ENCODE data around the gene TAF10. TPM values are rescaled to one million over a fixed set of nuclear protein-coding genes. Genes with fewer than 3 reads are reported as not detected.

Gene TAF10
- total RNA-seq, 1 experiment from 2014 or later: 387 TPM

DNA sequence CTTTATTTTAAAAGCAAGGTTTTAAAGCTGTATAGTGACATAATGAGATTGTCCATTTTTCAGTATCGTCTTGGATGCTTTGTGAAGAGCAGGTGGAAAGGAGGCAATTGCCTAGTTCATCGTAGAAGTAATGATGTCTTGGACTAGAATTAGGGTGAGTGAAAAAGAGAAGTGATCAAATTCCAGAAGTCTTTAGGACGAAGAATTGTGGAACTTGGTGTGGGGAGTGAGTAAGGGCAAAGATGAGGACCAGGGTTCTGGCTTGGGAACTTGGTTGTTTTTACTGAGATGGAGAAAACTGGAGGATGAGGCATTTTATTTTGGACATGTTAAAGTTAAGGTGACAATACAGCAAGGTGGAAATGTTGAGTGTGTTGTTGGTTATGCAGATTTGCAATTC lies 7.2 kb downstream of the TAF10 start:
- Histone ChIP-seq H3K36me3 (ENCODE audit: control insufficient read depth, insufficient read depth, low read length) (peaks cover 16% of the 10 kb centered on the region), H3K4me1 (ENCODE audit: control insufficient read depth, insufficient read depth, low read length) (peaks cover 46% of the 10 kb centered on the region), H3K4me3 (ENCODE audit: low read depth in 2 of 2, low read length in 2 of 2) (peak overlapping the region; percentile 95 to 98), H3K9me3 (ENCODE audit: control insufficient read depth, insufficient read depth, low read depth, low read length) (no peaks in the 10 kb centered on the region), H3K27ac (ENCODE audit: low read length) (peak overlapping the region; percentile 98), H3K27me3 (ENCODE audit: control insufficient read depth, insufficient read depth, low read length) (no peaks in the 10 kb centered on the region)
- CTCF ChIA-PET: interaction anchor here (1.2 to 1.3 kb wide), 2 partner anchors 74 to 78 kb away, joined by 3 to 7 read pairs; partner anchors contain the start of gene MRPL17
- POLR2A ChIA-PET: interaction anchor here (0.6 to 0.8 kb wide), 2 partner anchors 17 to 74 kb away, joined by 3 to 8 read pairs; no protein-coding TSS in a partner anchor
- intact Hi-C loops (cut with micrococcal nuclease; ENCODE audit: unreplicated experiment) (loop anchor here (10.0 kb wide), 1 partner anchor 230 kb away; no protein-coding TSS in a partner anchor), in situ Hi-C loops (cut with HindIII; ENCODE audit: low pct_unique_long_range_greater_than_20kb, low sequenced_read_pairs) (no loop called here)
- BruUV-seq (replicated peaks): TSS peak; percentile 72
- TF ChIP-seq, protein P1, sequence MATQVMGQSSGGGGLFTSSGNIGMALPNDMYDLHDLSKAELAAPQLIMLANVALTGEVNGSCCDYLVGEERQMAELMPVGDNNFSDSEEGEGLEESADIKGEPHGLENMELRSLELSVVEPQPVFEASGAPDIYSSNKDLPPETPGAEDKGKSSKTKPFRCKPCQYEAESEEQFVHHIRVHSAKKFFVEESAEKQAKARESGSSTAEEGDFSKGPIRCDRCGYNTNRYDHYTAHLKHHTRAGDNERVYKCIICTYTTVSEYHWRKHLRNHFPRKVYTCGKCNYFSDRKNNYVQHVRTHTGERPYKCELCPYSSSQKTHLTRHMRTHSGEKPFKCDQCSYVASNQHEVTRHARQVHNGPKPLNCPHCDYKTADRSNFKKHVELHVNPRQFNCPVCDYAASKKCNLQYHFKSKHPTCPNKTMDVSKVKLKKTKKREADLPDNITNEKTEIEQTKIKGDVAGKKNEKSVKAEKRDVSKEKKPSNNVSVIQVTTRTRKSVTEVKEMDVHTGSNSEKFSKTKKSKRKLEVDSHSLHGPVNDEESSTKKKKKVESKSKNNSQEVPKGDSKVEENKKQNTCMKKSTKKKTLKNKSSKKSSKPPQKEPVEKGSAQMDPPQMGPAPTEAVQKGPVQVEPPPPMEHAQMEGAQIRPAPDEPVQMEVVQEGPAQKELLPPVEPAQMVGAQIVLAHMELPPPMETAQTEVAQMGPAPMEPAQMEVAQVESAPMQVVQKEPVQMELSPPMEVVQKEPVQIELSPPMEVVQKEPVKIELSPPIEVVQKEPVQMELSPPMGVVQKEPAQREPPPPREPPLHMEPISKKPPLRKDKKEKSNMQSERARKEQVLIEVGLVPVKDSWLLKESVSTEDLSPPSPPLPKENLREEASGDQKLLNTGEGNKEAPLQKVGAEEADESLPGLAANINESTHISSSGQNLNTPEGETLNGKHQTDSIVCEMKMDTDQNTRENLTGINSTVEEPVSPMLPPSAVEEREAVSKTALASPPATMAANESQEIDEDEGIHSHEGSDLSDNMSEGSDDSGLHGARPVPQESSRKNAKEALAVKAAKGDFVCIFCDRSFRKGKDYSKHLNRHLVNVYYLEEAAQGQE (IDR thresholded peaks at IDR 0.05; ENCODE audit: insufficient read depth in 1 of 2, low read depth in 2 of 2, low read length in 1 of 2): no peak
- TF ChIP-seq SIN3A (IDR thresholded peaks at IDR 0.05; ENCODE audit: borderline replicate concordance, insufficient read depth, low read depth, low read length): no peak
- no peak for TF ChIP-seq TCF7L2 (IDR thresholded peaks at IDR 0.05; ENCODE audit: low read depth, low read length)
- no peak for TF ChIP-seq POLR2AphosphoS5 (IDR thresholded peaks at IDR 0.05; ENCODE audit: low read depth, low read length)
- TF ChIP-seq, protein P2, sequence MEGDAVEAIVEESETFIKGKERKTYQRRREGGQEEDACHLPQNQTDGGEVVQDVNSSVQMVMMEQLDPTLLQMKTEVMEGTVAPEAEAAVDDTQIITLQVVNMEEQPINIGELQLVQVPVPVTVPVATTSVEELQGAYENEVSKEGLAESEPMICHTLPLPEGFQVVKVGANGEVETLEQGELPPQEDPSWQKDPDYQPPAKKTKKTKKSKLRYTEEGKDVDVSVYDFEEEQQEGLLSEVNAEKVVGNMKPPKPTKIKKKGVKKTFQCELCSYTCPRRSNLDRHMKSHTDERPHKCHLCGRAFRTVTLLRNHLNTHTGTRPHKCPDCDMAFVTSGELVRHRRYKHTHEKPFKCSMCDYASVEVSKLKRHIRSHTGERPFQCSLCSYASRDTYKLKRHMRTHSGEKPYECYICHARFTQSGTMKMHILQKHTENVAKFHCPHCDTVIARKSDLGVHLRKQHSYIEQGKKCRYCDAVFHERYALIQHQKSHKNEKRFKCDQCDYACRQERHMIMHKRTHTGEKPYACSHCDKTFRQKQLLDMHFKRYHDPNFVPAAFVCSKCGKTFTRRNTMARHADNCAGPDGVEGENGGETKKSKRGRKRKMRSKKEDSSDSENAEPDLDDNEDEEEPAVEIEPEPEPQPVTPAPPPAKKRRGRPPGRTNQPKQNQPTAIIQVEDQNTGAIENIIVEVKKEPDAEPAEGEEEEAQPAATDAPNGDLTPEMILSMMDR (IDR thresholded peaks at IDR 0.05): no peak
- ATAC-seq: no peak
- DNase-seq (ENCODE audit: low read depth, low spot score): no peak

- BruUV-seq (replicated peaks): no TSS peak
- POLR2A ChIA-PET: interaction anchor here (0.6 to 0.8 kb wide), 2 partner anchors 16 to 74 kb away, joined by 3 to 8 read pairs; no protein-coding TSS in a partner anchor
- in situ Hi-C loops (cut with HindIII; ENCODE audit: low pct_unique_long_range_greater_than_20kb, low sequenced_read_pairs): no loop called here
These were observed 7.9 kb downstream of the TAF10 start for GRCh38 chr11:6604081-6604626.

More at GRCh38 chr11:6604081-6604626, 7.9 kb downstream of the TAF10 start:
- H3K4me1 ChIP-seq (ENCODE audit: control insufficient read depth, insufficient read depth, low read length): peaks cover 46% of the 10 kb centered on the region
- intact Hi-C loops (cut with micrococcal nuclease; ENCODE audit: unreplicated experiment): loop anchor here (10.0 kb wide), 1 partner anchor 229 kb away; no protein-coding TSS in a partner anchor
- H3K4me3 ChIP-seq (ENCODE audit: low read depth in 2 of 2, low read length in 2 of 2): peak overlapping the region; percentile 95 to 98
- H3K9me3 ChIP-seq (ENCODE audit: control insufficient read depth, insufficient read depth, low read depth, low read length): no peaks in the 10 kb centered on the region
- ATAC-seq: peak; percentile 43
- H3K27me3 ChIP-seq (ENCODE audit: control insufficient read depth, insufficient read depth, low read length): no peaks in the 10 kb centered on the region
- peak overlapping the region; percentile 98 for H3K27ac ChIP-seq (ENCODE audit: low read length)
- H3K36me3 ChIP-seq (ENCODE audit: control insufficient read depth, insufficient read depth, low read length): peaks cover 17% of the 10 kb centered on the region
- CTCF ChIA-PET: interaction anchor here (1.2 to 1.3 kb wide), 2 partner anchors 73 to 79 kb away, joined by 3 to 7 read pairs; partner anchors contain the start of gene MRPL17
- DNase-seq (ENCODE audit: low read depth, low spot score): no peak
- TF ChIP-seq, protein P1 (IDR thresholded peaks at IDR 0.05; ENCODE audit: insufficient read depth in 1 of 2, low read depth in 2 of 2, low read length in 1 of 2): no peak
- TF ChIP-seq POLR2AphosphoS5 (IDR thresholded peaks at IDR 0.05; ENCODE audit: low read depth, low read length) (no peak), SIN3A (IDR thresholded peaks at IDR 0.05; ENCODE audit: borderline replicate concordance, insufficient read depth, low read depth, low read length) (no peak), TCF7L2 (IDR thresholded peaks at IDR 0.05; ENCODE audit: low read depth, low read length) (no peak)
- TF ChIP-seq, protein P2 (IDR thresholded peaks at IDR 0.05): no peak; the same call in 1 of the 2 replicates
